GM23338 (cell line): Measurements from ENCODE around the gene HMGCLL1. TPM values are rescaled to one million over a fixed set of nuclear protein-coding genes. Genes with fewer than 3 reads are reported as not detected.

Source experiments
- ATAC-seq: fragments of 200-7000 bp; cut with Tn5 transposase; 3 replicates; pipeline ENCODE4 v1.9.1; 2020
- DNase-seq: peaks from one replicate; pipeline ENCODE4 v3.0.0-alpha.2; 2015; ENCODE audit warnings: low spot score
- H2AFZ ChIP-seq: fragments of 200-600 bp; sonication (generic); 2 replicates; pipeline ENCODE4 v1.8.0; 2016; ENCODE audit warnings: antibody characterized with exemption, mild to moderate bottlenecking, moderate library complexity
- H3F3A ChIP-seq: fragments of 200-600 bp; sonication (generic); replicated peaks from 2 replicates; pipeline ENCODE4 v1.8.0; 2017; ENCODE audit warnings: antibody characterized with exemption, mixed run types, low read depth
- H3K27ac ChIP-seq: fragments of 200-600 bp; sonication (generic); 2 replicates; pipeline ENCODE4 v1.6.1; 2016; ENCODE audit warnings: low read depth
- H3K27me3 ChIP-seq: fragments of 200-600 bp; sonication (generic); 2 replicates; pipeline ENCODE4 v1.8.0; 2016; ENCODE audit warnings: mild to moderate bottlenecking, mixed run types, moderate library complexity; ENCODE audit not compliant: insufficient read depth
- H3K36me3 ChIP-seq: fragments of 200-600 bp; sonication (generic); 2 replicates; pipeline ENCODE4 v1.8.0; 2016; ENCODE audit warnings: mild to moderate bottlenecking; ENCODE audit not compliant: insufficient read depth
- H3K4me1 ChIP-seq: fragments of 200-600 bp; sonication (generic); 2 replicates; pipeline ENCODE4 v1.8.0; 2016; ENCODE audit warnings: mild to moderate bottlenecking, moderate library complexity; ENCODE audit not compliant: insufficient read depth
- H3K4me2 ChIP-seq: fragments of 200-600 bp; sonication (generic); 2 replicates; pipeline ENCODE4 v1.7.1; 2017; ENCODE audit warnings: mixed run types
- H3K4me3 ChIP-seq: fragments of 200-600 bp; sonication (generic); 2 replicates; pipeline ENCODE4 v1.6.1; 2016; ENCODE audit warnings: mixed run types
- H3K79me2 ChIP-seq: fragments of 200-600 bp; sonication (generic); replicated peaks from 2 replicates; pipeline ENCODE4 v1.8.0; 2017; ENCODE audit warnings: mild to moderate bottlenecking; ENCODE audit not compliant: insufficient read depth
- H3K9me2 ChIP-seq: fragments of 200-600 bp; sonication (generic); 2 replicates; pipeline ENCODE4 v1.8.0; 2017; ENCODE audit not compliant: insufficient read depth
- H4K20me1 ChIP-seq: fragments of 200-600 bp; sonication (generic); replicated peaks from 2 replicates; pipeline ENCODE4 v1.8.0; 2017; ENCODE audit warnings: mild to moderate bottlenecking; ENCODE audit not compliant: insufficient read depth
- H3K27ac Mint-ChIP-seq: 2 replicates; pipeline ENCODE4 v1.8.0; 2020; ENCODE audit warnings: inconsistent platforms, mild to moderate bottlenecking, moderate library complexity, mixed read lengths
- H3K27me3 Mint-ChIP-seq: 3 replicates; pipeline ENCODE4 v1.8.0; 2022; ENCODE audit warnings: low read depth, mild to moderate bottlenecking, moderate library complexity, mixed read lengths, inconsistent platforms; ENCODE audit not compliant: insufficient read depth, poor library complexity
- H3K36me3 Mint-ChIP-seq: 3 replicates; pipeline ENCODE4 v1.8.0; 2021; ENCODE audit warnings: low read depth, mild to moderate bottlenecking, inconsistent platforms, moderate library complexity, mixed read lengths
- H3K4me1 Mint-ChIP-seq: 3 replicates; pipeline ENCODE4 v1.8.0; 2020; ENCODE audit warnings: mild to moderate bottlenecking, inconsistent platforms, mixed read lengths
- H3K4me3 Mint-ChIP-seq: 3 replicates; pipeline ENCODE4 v1.8.0; 2021; ENCODE audit warnings: moderate library complexity, mild to moderate bottlenecking, inconsistent platforms, mixed read lengths
- H3K9me3 Mint-ChIP-seq: 3 replicates; pipeline ENCODE4 v1.8.0; 2020; ENCODE audit warnings: moderate library complexity, mild to moderate bottlenecking, inconsistent platforms, mixed read lengths
- CREB1 ChIP-seq: fragments of 250-450 bp; sonication (Bioruptor Pico); IDR thresholded peaks from 2 replicates; pipeline ENCODE4 v1.5.0; 2020; ENCODE audit warnings: low read depth, mild to moderate bottlenecking, moderate library complexity
- EZH2 ChIP-seq: fragments of 200-600 bp; sonication (generic); IDR thresholded peaks from one replicate; pipeline ENCODE4 v1.8.0; 2017; ENCODE audit warnings: antibody characterized with exemption, mild to moderate bottlenecking, low read depth; ENCODE audit not compliant: unreplicated experiment
- EZH2phosphoT487 ChIP-seq: fragments of 200-600 bp; sonication (generic); IDR thresholded peaks from one replicate; pipeline ENCODE4 v1.8.1; 2018; ENCODE audit warnings: antibody characterized with exemption; ENCODE audit not compliant: unreplicated experiment
- JUNB ChIP-seq: IDR thresholded peaks from one replicate; pipeline ENCODE4 v1.6.1; 2016; ENCODE audit warnings: antibody characterized with exemption; ENCODE audit not compliant: unreplicated experiment
- NANOG ChIP-seq: IDR thresholded peaks from 2 replicates; pipeline ENCODE4 v1.6.1; 2016; ENCODE audit warnings: antibody characterized with exemption, borderline replicate concordance
- POLR2AphosphoS5 ChIP-seq: IDR thresholded peaks from 2 replicates; pipeline ENCODE4 v1.6.1; 2016; ENCODE audit warnings: antibody characterized with exemption, low read depth
- REST ChIP-seq: IDR thresholded peaks from one replicate; pipeline ENCODE4 v1.6.1; 2018; ENCODE audit warnings: antibody characterized with exemption; ENCODE audit not compliant: unreplicated experiment
- STAT1 ChIP-seq: IDR thresholded peaks from one replicate; pipeline ENCODE4 v1.6.1; 2016; ENCODE audit warnings: antibody characterized with exemption; ENCODE audit not compliant: unreplicated experiment
- ZNF114 ChIP-seq: fragments of 250-450 bp; sonication (Bioruptor Pico); IDR thresholded peaks from 2 replicates; pipeline ENCODE4 v1.5.0; 2020; ENCODE audit warnings: mild to moderate bottlenecking, moderate library complexity
- ZNF331 ChIP-seq: fragments of 250-450 bp; sonication (Bioruptor Pico); IDR thresholded peaks from 2 replicates; pipeline ENCODE4 v1.5.0; 2020; ENCODE audit warnings: low read depth, mild to moderate bottlenecking, moderate library complexity
- ZNF462 ChIP-seq: fragments of 250-450 bp; sonication (Bioruptor Pico); IDR thresholded peaks from 2 replicates; pipeline ENCODE4 v1.5.0; 2020; ENCODE audit warnings: mild to moderate bottlenecking, moderate library complexity
- polyA plus RNA-seq: library from polyadenylated mRNA; unstranded; fragments of >200 nt; fragmentation: Nextera tagmentation; extraction: Ambion mirVana; gene quantifications from 2 replicates; pipeline ENCODE4 v1.2.1, GENCODE V29; 2016
- total RNA-seq: library from RNA; depleted of rRNA; stranded (reverse); fragments of >200 nt; shearing (Covaris generic); gene quantifications from 2 replicates; pipeline ENCODE4 v1.2.3, GENCODE V29; 2014
- TF ChIP-seq, protein P1 (sequence below), 2 experiments: fragments of 200-600 bp in 1 of 2; sonication (generic) in 1 of 2; conservative IDR thresholded peaks; 2 replicates each; pipeline versions ENCODE4 v1.5.1 to v1.6.1; 2016 to 2017; ENCODE audit warnings: antibody characterized with exemption in 2 of 2, low read depth in 2 of 2, mild to moderate bottlenecking in 2 of 2, moderate library complexity in 1 of 2
- TF ChIP-seq, protein P2 (sequence below): IDR thresholded peaks from 2 replicates; pipeline ENCODE4 v1.6.1; 2016; ENCODE audit warnings: antibody characterized with exemption

HMGCLL1 gene
- total and polyA plus RNA-seq, 2 experiments from 2014 or later = 0.24 TPM; not detected in 1

DNA sequence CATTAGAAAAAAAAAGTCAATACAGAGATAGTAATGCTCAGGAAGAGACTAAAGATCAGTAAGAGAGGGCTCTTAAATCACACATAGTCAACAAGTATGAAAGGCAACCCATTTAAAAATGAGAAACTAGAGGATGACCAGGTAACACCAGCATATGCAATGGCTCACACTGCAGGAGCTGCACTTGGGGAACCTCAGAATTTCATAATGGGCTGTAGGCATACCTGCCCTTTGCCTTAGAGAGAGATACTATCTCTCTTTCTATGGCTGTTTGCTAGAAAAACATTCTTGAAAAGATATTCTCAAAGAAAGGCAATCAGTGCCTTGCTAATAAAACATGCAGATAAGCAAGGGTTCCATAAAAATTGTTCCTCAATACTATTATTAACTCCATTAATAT lies 33.2 kb downstream of the HMGCLL1 start:
- Mint-ChIP-seq H3K9me3 (no peaks in the 10 kb centered on the region), H3K4me3 (no peak overlapping the region), H3K36me3 (no peaks in the 10 kb centered on the region), H3K4me1 (no peaks in the 10 kb centered on the region), H3K27ac (no peak overlapping the region), H3K27me3 (no peaks in the 10 kb centered on the region)
- DNase-seq = no peak
- no peaks in the 10 kb centered on the region for H3K4me1 ChIP-seq
- no peak for ATAC-seq
- no peaks in the 10 kb centered on the region for H3K27me3 ChIP-seq
- H3F3A ChIP-seq = no peaks in the 10 kb centered on the region
- no peak overlapping the region for H3K4me3 ChIP-seq
- H2AFZ ChIP-seq = no peak overlapping the region
- no peaks in the 10 kb centered on the region for H3K36me3 ChIP-seq
- H3K79me2 ChIP-seq = no peaks in the 10 kb centered on the region
- no peak overlapping the region for H3K4me2 ChIP-seq
- TF ChIP-seq ZNF114 (CRISPR knock-in tag) (no peak), POLR2AphosphoS5 (no peak), CREB1 (CRISPR knock-in tag) (no peak), JUNB (no peak), ZNF331 (CRISPR knock-in tag) (no peak), EZH2 (no peak), EZH2phosphoT487 (no peak), REST (no peak), STAT1 (no peak), NANOG (no peak), ZNF462 (CRISPR knock-in tag) (no peak)
- TF ChIP-seq, protein P1, sequence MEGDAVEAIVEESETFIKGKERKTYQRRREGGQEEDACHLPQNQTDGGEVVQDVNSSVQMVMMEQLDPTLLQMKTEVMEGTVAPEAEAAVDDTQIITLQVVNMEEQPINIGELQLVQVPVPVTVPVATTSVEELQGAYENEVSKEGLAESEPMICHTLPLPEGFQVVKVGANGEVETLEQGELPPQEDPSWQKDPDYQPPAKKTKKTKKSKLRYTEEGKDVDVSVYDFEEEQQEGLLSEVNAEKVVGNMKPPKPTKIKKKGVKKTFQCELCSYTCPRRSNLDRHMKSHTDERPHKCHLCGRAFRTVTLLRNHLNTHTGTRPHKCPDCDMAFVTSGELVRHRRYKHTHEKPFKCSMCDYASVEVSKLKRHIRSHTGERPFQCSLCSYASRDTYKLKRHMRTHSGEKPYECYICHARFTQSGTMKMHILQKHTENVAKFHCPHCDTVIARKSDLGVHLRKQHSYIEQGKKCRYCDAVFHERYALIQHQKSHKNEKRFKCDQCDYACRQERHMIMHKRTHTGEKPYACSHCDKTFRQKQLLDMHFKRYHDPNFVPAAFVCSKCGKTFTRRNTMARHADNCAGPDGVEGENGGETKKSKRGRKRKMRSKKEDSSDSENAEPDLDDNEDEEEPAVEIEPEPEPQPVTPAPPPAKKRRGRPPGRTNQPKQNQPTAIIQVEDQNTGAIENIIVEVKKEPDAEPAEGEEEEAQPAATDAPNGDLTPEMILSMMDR (conservative IDR thresholded peaks at IDR 0.05; ENCODE audit: low read depth in 2 of 2) = no peak
- TF ChIP-seq, protein P2, sequence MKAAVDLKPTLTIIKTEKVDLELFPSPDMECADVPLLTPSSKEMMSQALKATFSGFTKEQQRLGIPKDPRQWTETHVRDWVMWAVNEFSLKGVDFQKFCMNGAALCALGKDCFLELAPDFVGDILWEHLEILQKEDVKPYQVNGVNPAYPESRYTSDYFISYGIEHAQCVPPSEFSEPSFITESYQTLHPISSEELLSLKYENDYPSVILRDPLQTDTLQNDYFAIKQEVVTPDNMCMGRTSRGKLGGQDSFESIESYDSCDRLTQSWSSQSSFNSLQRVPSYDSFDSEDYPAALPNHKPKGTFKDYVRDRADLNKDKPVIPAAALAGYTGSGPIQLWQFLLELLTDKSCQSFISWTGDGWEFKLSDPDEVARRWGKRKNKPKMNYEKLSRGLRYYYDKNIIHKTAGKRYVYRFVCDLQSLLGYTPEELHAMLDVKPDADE = no peak
- H3K9me2 ChIP-seq = no peaks in the 10 kb centered on the region
- no peak overlapping the region for H3K27ac ChIP-seq
- no peaks in the 10 kb centered on the region for H4K20me1 ChIP-seq
